GM19239 (cell line): ENCODE results near the gene UBFD1.
"Not testable (repeated sequence)": the region's sequence is repeated elsewhere in the genome, so short reads cannot be mapped to it uniquely, and the experiment has no call there.

Experiments
- DNase-seq: peaks from one replicate; pipeline ENCODE4 v3.0.0; 2011; ENCODE audit warnings: low spot score; ENCODE audit not compliant: insufficient read length
- FAIRE-seq: peaks from 2 replicates; lab custom pipeline; 2011; peaks lifted over from hg19 to GRCh38; lab: Jason Lieb, UNC

UBFD1 gene

GRCh38 chr16:23524886-23525285 lies 32.6 kb upstream of the UBFD1 start:
- DNase-seq (no peak), FAIRE-seq (no peak)

GRCh38 chr16:23527961-23528643 lies 29.4 kb upstream of the UBFD1 start:
- DNase-seq (no peak), FAIRE-seq (peak; percentile 28)

GRCh38 chr16:23528644-23529310 lies 28.8 kb upstream of the UBFD1 start:
- DNase-seq (no peak), FAIRE-seq (no peak)

GRCh38 chr16:23530062-23530461 lies 27.5 kb upstream of the UBFD1 start:
- FAIRE-seq (no peak), DNase-seq (no peak)

- FAIRE-seq (no peak), DNase-seq (no peak)
Measured at GRCh38 chr16:23532448-23532847, 25.1 kb upstream of the UBFD1 start.

GRCh38 chr16:23534868-23535860 lies 22.4 kb upstream of the UBFD1 start:
- no peak for FAIRE-seq
- no peak for DNase-seq

GRCh38 chr16:23535901-23536300 lies 21.6 kb upstream of the UBFD1 start:
- FAIRE-seq (no peak), DNase-seq (no peak)

GRCh38 chr16:23537390-23537789 lies 20.1 kb upstream of the UBFD1 start:
- no peak for FAIRE-seq
- DNase-seq, result no peak

- FAIRE-seq (no peak), DNase-seq (no peak)
Measured at GRCh38 chr16:23538919-23539278, 18.6 kb upstream of the UBFD1 start.

GRCh38 chr16:23539984-23540816 lies 17.3 kb upstream of the UBFD1 start:
- DNase-seq (no peak), FAIRE-seq (no peak)

- not testable (repeated sequence) for FAIRE-seq, DNase-seq
Measured at GRCh38 chr16:23540817-23541178, 16.7 kb upstream of the UBFD1 start.

GRCh38 chr16:23544436-23544835 lies 13.1 kb upstream of the UBFD1 start:
- no peak for FAIRE-seq

GRCh38 chr16:23549938-23550337 lies 7.6 kb upstream of the UBFD1 start:
- FAIRE-seq (no peak), DNase-seq (no peak)

More at GRCh38 chr16:23544436-23544835, 13.1 kb upstream of the UBFD1 start:
- no peak for DNase-seq

GRCh38 chr16:23552161-23552560 lies 5.4 kb upstream of the UBFD1 start:
- DNase-seq (no peak), FAIRE-seq (no peak)

GRCh38 chr16:23554536-23554935 lies 3.0 kb upstream of the UBFD1 start:
- no peak for FAIRE-seq
- no peak for DNase-seq

GRCh38 chr16:23557779-23558702 lies 514 bp downstream of the UBFD1 start:
- FAIRE-seq (no peak), DNase-seq (peak; percentile 14)

- FAIRE-seq (no peak), DNase-seq (no peak)
Measured at GRCh38 chr16:23561586-23561985, 4.1 kb downstream of the UBFD1 start.

GRCh38 chr16:23562505-23562904 lies 5.0 kb downstream of the UBFD1 start:
- FAIRE-seq, result no peak
- no peak for DNase-seq

- no peak for FAIRE-seq
- DNase-seq, result no peak
Measured at GRCh38 chr16:23563186-23563585, 5.7 kb downstream of the UBFD1 start.
